KMS-11 (cell line): ENCODE measurements around the gene PARS2.

Experiments
- H2AFZ ChIP-seq: fragments of 200-600 bp; sonication (generic); 2 replicates; pipeline ENCODE4 v1.6.1; 2016; ENCODE audit warnings: antibody characterized with exemption, mixed run types, low read depth
- H3K27ac ChIP-seq: fragments of 200-600 bp; sonication (generic); 2 replicates; pipeline ENCODE4 v1.6.1; 2016; ENCODE audit warnings: mild to moderate bottlenecking, mixed run types
- H3K27me3 ChIP-seq: fragments of 200-600 bp; sonication (generic); 2 replicates; pipeline ENCODE4 v1.6.1; 2017; ENCODE audit warnings: mild to moderate bottlenecking, low read depth, mixed run types, moderate library complexity; ENCODE audit not compliant: insufficient read depth
- H3K36me3 ChIP-seq: fragments of 200-600 bp; sonication (generic); 2 replicates; pipeline ENCODE4 v1.6.1; 2017; ENCODE audit warnings: mild to moderate bottlenecking, mixed run types; ENCODE audit not compliant: insufficient read depth
- H3K4me1 ChIP-seq: fragments of 200-600 bp; sonication (generic); 2 replicates; pipeline ENCODE4 v1.6.1; 2016; ENCODE audit warnings: mild to moderate bottlenecking, low read depth, mixed run types; ENCODE audit not compliant: poor library complexity, severe bottlenecking
- H3K4me2 ChIP-seq: fragments of 200-600 bp; sonication (generic); 2 replicates; pipeline ENCODE4 v1.7.0; 2016; ENCODE audit warnings: mild to moderate bottlenecking, mixed run types
- H3K4me3 ChIP-seq: fragments of 200-600 bp; sonication (generic); IDR thresholded peaks from 2 replicates; pipeline ENCODE4 v1.6.1; 2017; ENCODE audit warnings: low read depth, low read length, mixed read lengths; ENCODE audit not compliant: insufficient read depth
- H3K79me2 ChIP-seq: fragments of 200-600 bp; sonication (generic); 2 replicates; pipeline ENCODE4 v1.6.1; 2016; ENCODE audit warnings: low read depth, mixed run types; ENCODE audit not compliant: insufficient read depth
- H3K9ac ChIP-seq: fragments of 200-600 bp; sonication (generic); 2 replicates; pipeline ENCODE4 v1.6.1; 2016; ENCODE audit warnings: mild to moderate bottlenecking, mixed run types
- H4K20me1 ChIP-seq: fragments of 200-600 bp; sonication (generic); 2 replicates; pipeline ENCODE4 v1.6.1; 2016; ENCODE audit warnings: mild to moderate bottlenecking, mixed run types; ENCODE audit not compliant: insufficient read depth
- CTCF ChIP-seq: fragments of 200-600 bp; sonication (generic); conservative IDR thresholded peaks from 2 replicates; pipeline ENCODE4 v1.6.1; 2017; ENCODE audit warnings: low read depth, mild to moderate bottlenecking, antibody characterized with exemption, low read length, moderate library complexity, mixed read lengths

Gene PARS2

GRCh38 chr1:54754486-54755285, 9.6 kb downstream of the PARS2 start:
- TF ChIP-seq CTCF, result no peak
- H2AFZ ChIP-seq, result no peak overlapping the region
- H3K4me3 ChIP-seq, result no peak overlapping the region
- no peaks in the 10 kb centered on the region for H3K79me2 ChIP-seq
- no peaks in the 10 kb centered on the region for H3K4me1 ChIP-seq
- H3K9ac ChIP-seq, result no peak overlapping the region
- H3K27ac ChIP-seq, result no peak overlapping the region
- H3K36me3 ChIP-seq, result no peaks in the 10 kb centered on the region
- no peaks in the 10 kb centered on the region for H4K20me1 ChIP-seq
- no peak overlapping the region for H3K4me2 ChIP-seq
- no peaks in the 10 kb centered on the region for H3K27me3 ChIP-seq

GRCh38 chr1:54754045-54754444, 10.3 kb downstream of the PARS2 start:
- H3K9ac ChIP-seq, result no peak overlapping the region
- no peak overlapping the region for H3K27ac ChIP-seq
- no peak overlapping the region for H3K4me2 ChIP-seq
- H3K79me2 ChIP-seq, result no peaks in the 10 kb centered on the region
- H3K36me3 ChIP-seq, result no peaks in the 10 kb centered on the region
- H3K4me3 ChIP-seq, result no peak overlapping the region
- TF ChIP-seq CTCF, result no peak
- no peak overlapping the region for H2AFZ ChIP-seq
- no peaks in the 10 kb centered on the region for H3K4me1 ChIP-seq
- H3K27me3 ChIP-seq, result no peaks in the 10 kb centered on the region
- no peaks in the 10 kb centered on the region for H4K20me1 ChIP-seq

GRCh38 chr1:54751426-54751825, 12.9 kb downstream of the PARS2 start:
- no peak overlapping the region for H3K27ac ChIP-seq
- H3K79me2 ChIP-seq, result no peaks in the 10 kb centered on the region
- H3K4me3 ChIP-seq, result no peak overlapping the region
- no peaks in the 10 kb centered on the region for H3K36me3 ChIP-seq
- TF ChIP-seq CTCF, result no peak
- H4K20me1 ChIP-seq, result no peaks in the 10 kb centered on the region
- H3K9ac ChIP-seq, result no peak overlapping the region
- H3K4me2 ChIP-seq, result no peak overlapping the region
- H2AFZ ChIP-seq, result no peak overlapping the region
- no peaks in the 10 kb centered on the region for H3K27me3 ChIP-seq
- H3K4me1 ChIP-seq, result no peaks in the 10 kb centered on the region

- H3K9ac ChIP-seq, result no peak overlapping the region
Measured at GRCh38 chr1:54750596-54750995, 13.7 kb downstream of the PARS2 start.

More at GRCh38 chr1:54750596-54750995, 13.7 kb downstream of the PARS2 start:
- no peaks in the 10 kb centered on the region for H3K36me3 ChIP-seq
- H4K20me1 ChIP-seq, result no peaks in the 10 kb centered on the region
- H3K4me2 ChIP-seq, result no peak overlapping the region
- H3K27me3 ChIP-seq, result no peaks in the 10 kb centered on the region
- H3K4me1 ChIP-seq, result no peaks in the 10 kb centered on the region
- no peak for TF ChIP-seq CTCF
- H2AFZ ChIP-seq, result no peak overlapping the region
- H3K4me3 ChIP-seq, result no peak overlapping the region
- H3K79me2 ChIP-seq, result no peaks in the 10 kb centered on the region
- no peak overlapping the region for H3K27ac ChIP-seq
